K562 (cell line): Measurements from ENCODE around the gene NECTIN4. TPM values are rescaled to one million over a fixed set of nuclear protein-coding genes. Genes with fewer than 3 reads are reported as not detected.

Experiments
- ATF7 ChIP-seq: fragments of 450-650 bp; IDR thresholded peaks from 2 replicates; pipeline ENCODE4 v1.7.1; 2014; ENCODE audit warnings: mild to moderate bottlenecking, moderate library complexity
- CBFA2T3 ChIP-seq: fragments of 450-650 bp; IDR thresholded peaks from 2 replicates; pipeline ENCODE4 v1.6.1; 2017
- DEAF1 ChIP-seq: fragments of 450-650 bp; formaldehyde crosslinking; IDR thresholded peaks from 2 replicates; pipeline ENCODE4 v1.4.0; 2020; ENCODE audit warnings: mild to moderate bottlenecking, moderate library complexity
- ELF1 ChIP-seq: fragments of 200-800 bp; sonication (Bioruptor generic); IDR thresholded peaks from 2 replicates; pipeline ENCODE4 v1.6.1; 2016; ENCODE audit warnings: missing genetic modification characterization, missing compliant biosample characterization
- HCFC1 ChIP-seq: IDR thresholded peaks from 2 replicates; pipeline ENCODE4 v1.6.1; 2012; ENCODE audit warnings: low read depth, low read length, improper control_type of control experiment
- MECOM ChIP-seq: fragments of 250-450 bp; sonication (Bioruptor Pico); IDR thresholded peaks from 2 replicates; pipeline ENCODE4 v1.8.0; 2022; ENCODE audit warnings: inconsistent platforms
- NBN ChIP-seq: fragments of 450-650 bp; IDR thresholded peaks from 2 replicates; pipeline ENCODE4 v1.6.1; 2016; ENCODE audit warnings: low read depth, mild to moderate bottlenecking
- NR3C1 ChIP-seq: sonication (generic); formaldehyde crosslinking; IDR thresholded peaks from 2 replicates; pipeline ENCODE4 v1.8.1; 2022; ENCODE audit warnings: missing genetic modification reagents
- RAD21 ChIP-seq, 2 experiments: fragments of 250-450 bp in 1 of 2; fragments of 450-650 bp in 1 of 2; sonication (Bioruptor Pico) in 1 of 2; formaldehyde crosslinking in 1 of 2; IDR thresholded peaks in 1 of 2; conservative IDR thresholded peaks in 1 of 2; 2 replicates each; pipeline versions ENCODE4 v1.4.0 to v1.8.0; 2020 to 2022; ENCODE audit warnings: mild to moderate bottlenecking in 2 of 2, moderate library complexity in 1 of 2
- SAP30 ChIP-seq: fragments of 200-600 bp; sonication (generic); IDR thresholded peaks from 2 replicates; pipeline ENCODE4 v1.6.1; 2012; ENCODE audit warnings: borderline replicate concordance, low read depth, mild to moderate bottlenecking, moderate library complexity, low read length, control low read depth, inconsistent platforms; ENCODE audit not compliant: insufficient read depth, poor library complexity, severe bottlenecking
- ZBTB43 ChIP-seq: sonication (generic); formaldehyde crosslinking; IDR thresholded peaks from 2 replicates; pipeline ENCODE4 v1.8.0; 2023; ENCODE audit warnings: mild to moderate bottlenecking, missing genetic modification reagents
- polyA plus RNA-seq, 8 experiments: library from polyadenylated mRNA; depleted of rRNA in 4 of 8; stranded (reverse) in 5 of 8; unstranded in 3 of 8; fragments of >200 nt; fragmentation: Nextera tagmentation in 2 of 8; fragmentation: Illumina TruSeq in 1 of 8; extraction: Ambion mirVana in 2 of 8; extraction: Trizol in 1 of 8; gene quantifications; 2 replicates each; pipeline versions ENCODE4 v1.2.1 to v1.2.3, GENCODE V29; 2011 to 2014; ENCODE audit warnings: inconsistent platforms in 1 of 8, missing spikeins in 1 of 8
- total RNA-seq, 7 experiments: library from RNA; depleted of rRNA in 6 of 7; stranded (reverse); fragments of >200 nt in 6 of 7; fragmentation: Illumina TruSeq in 2 of 7; extraction: Trizol in 2 of 7; gene quantifications; 2 replicates each; pipeline versions ENCODE4 v1.2.1 to v1.2.3, GENCODE V29; 2011 to 2021; ENCODE audit warnings: low replicate concordance in 1 of 7
- TF ChIP-seq, protein P1 (sequence below), 2 experiments: fragments of 450-650 bp in 1 of 2; sonication (generic) in 1 of 2; formaldehyde crosslinking in 1 of 2; IDR thresholded peaks in 1 of 2; conservative IDR thresholded peaks in 1 of 2; 2 replicates each; pipeline versions ENCODE4 v1.6.1 to v1.8.1; 2016 to 2023; ENCODE audit warnings: mild to moderate bottlenecking in 2 of 2, moderate library complexity in 2 of 2, inconsistent platforms in 1 of 2, missing genetic modification reagents in 1 of 2
- TF ChIP-seq, protein P2 (sequence below): IDR thresholded peaks from 2 replicates; pipeline ENCODE4 v1.6.1; 2011; ENCODE audit not compliant: insufficient read length; ENCODE audit errors: extremely low read depth
- TF ChIP-seq, protein P3 (sequence below): fragments of 450-650 bp; conservative IDR thresholded peaks from 2 replicates; pipeline ENCODE4 v1.6.1; 2016; ENCODE audit warnings: missing genetic modification characterization, low read depth, mild to moderate bottlenecking, missing compliant biosample characterization, moderate library complexity
- TF ChIP-seq, protein P4 (sequence below): fragments of 450-650 bp; formaldehyde crosslinking; IDR thresholded peaks from 2 replicates; pipeline ENCODE4 v1.4.0; 2020; ENCODE audit warnings: mild to moderate bottlenecking, moderate library complexity
- TF ChIP-seq, protein P5 (sequence below): fragments of 450-650 bp; IDR thresholded peaks from 2 replicates; pipeline ENCODE4 v1.6.1; 2016; ENCODE audit warnings: low read depth, mild to moderate bottlenecking, moderate library complexity

The NECTIN4 gene
- total and polyA plus RNA-seq, 9 of the 15 experiments (the other 6 are each of a cell fraction or from before 2014, with no cell fraction given): 0.01 to 0.09 TPM; not detected in 7

GRCh38 chr1:161045736-161046604 lies 43.4 kb downstream of the NECTIN4 start, which contains the start of gene USF1 (continued):
- no peak for TF ChIP-seq DEAF1 (CRISPR knock-in tag)
- TF ChIP-seq, protein P1, sequence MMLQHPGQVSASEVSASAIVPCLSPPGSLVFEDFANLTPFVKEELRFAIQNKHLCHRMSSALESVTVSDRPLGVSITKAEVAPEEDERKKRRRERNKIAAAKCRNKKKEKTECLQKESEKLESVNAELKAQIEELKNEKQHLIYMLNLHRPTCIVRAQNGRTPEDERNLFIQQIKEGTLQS (IDR thresholded peaks at IDR 0.05): no peak
- TF ChIP-seq, protein P1 (CRISPR knock-in tag; conservative IDR thresholded peaks at IDR 0.05): peak; percentile 92
- TF ChIP-seq, protein P2, sequence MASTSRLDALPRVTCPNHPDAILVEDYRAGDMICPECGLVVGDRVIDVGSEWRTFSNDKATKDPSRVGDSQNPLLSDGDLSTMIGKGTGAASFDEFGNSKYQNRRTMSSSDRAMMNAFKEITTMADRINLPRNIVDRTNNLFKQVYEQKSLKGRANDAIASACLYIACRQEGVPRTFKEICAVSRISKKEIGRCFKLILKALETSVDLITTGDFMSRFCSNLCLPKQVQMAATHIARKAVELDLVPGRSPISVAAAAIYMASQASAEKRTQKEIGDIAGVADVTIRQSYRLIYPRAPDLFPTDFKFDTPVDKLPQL: no peak
- no peak for TF ChIP-seq NR3C1
- TF ChIP-seq MECOM (CRISPR knock-in tag): no peak
- TF ChIP-seq HCFC1: peak; percentile 85
- TF ChIP-seq, protein P3, sequence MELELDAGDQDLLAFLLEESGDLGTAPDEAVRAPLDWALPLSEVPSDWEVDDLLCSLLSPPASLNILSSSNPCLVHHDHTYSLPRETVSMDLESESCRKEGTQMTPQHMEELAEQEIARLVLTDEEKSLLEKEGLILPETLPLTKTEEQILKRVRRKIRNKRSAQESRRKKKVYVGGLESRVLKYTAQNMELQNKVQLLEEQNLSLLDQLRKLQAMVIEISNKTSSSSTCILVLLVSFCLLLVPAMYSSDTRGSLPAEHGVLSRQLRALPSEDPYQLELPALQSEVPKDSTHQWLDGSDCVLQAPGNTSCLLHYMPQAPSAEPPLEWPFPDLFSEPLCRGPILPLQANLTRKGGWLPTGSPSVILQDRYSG (tag): peak; percentile 93
- TF ChIP-seq, protein P4, sequence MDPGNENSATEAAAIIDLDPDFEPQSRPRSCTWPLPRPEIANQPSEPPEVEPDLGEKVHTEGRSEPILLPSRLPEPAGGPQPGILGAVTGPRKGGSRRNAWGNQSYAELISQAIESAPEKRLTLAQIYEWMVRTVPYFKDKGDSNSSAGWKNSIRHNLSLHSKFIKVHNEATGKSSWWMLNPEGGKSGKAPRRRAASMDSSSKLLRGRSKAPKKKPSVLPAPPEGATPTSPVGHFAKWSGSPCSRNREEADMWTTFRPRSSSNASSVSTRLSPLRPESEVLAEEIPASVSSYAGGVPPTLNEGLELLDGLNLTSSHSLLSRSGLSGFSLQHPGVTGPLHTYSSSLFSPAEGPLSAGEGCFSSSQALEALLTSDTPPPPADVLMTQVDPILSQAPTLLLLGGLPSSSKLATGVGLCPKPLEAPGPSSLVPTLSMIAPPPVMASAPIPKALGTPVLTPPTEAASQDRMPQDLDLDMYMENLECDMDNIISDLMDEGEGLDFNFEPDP (CRISPR knock-in tag): no peak
- TF ChIP-seq ATF7: peak; percentile 39
- no peak for TF ChIP-seq CBFA2T3
- peak in 1 of 2 experiments; percentile 18; a peak in 1 of 4 replicates for TF ChIP-seq RAD21 (CRISPR knock-in tag; conservative IDR thresholded peaks at IDR 0.05 in 1 of 2, IDR thresholded peaks at IDR 0.05 in 1 of 2)
- TF ChIP-seq, protein P5, sequence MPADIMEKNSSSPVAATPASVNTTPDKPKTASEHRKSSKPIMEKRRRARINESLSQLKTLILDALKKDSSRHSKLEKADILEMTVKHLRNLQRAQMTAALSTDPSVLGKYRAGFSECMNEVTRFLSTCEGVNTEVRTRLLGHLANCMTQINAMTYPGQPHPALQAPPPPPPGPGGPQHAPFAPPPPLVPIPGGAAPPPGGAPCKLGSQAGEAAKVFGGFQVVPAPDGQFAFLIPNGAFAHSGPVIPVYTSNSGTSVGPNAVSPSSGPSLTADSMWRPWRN: no peak
- peak; percentile 38 for TF ChIP-seq SAP30
- TF ChIP-seq ELF1: peak; percentile 97
- TF ChIP-seq ZBTB43: no peak
- peak; percentile 64; the same call in 1 of the 2 replicates for TF ChIP-seq NBN
